ENCODE measurements around the gene TMEM217. TPM values are rescaled to one million over a fixed set of nuclear protein-coding genes. Genes with fewer than 3 reads are reported as not detected.
A peak's percentile ranks its signal among the peaks of the same experiment; 100 is the strongest.

TMEM217 gene
- total RNA-seq, 2 donors from 2014 or later = 23.5 to 23.7 TPM

- Mint-ChIP-seq H3K4me1 (ENCODE audit: low read depth in 2 of 2) (peaks cover 53 to 57% of the 10 kb centered on the region in 2 donors), H3K9me3 (no peaks in the 10 kb centered on the region), H3K27ac (peak overlapping the region; percentile 99), H3K27me3 (no peaks in the 10 kb centered on the region), H3K36me3 (peaks cover 55% of the 10 kb centered on the region), H3K4me3 (peak overlapping the region; percentile 98)
- DNase-seq (ENCODE audit: low spot score) (no peak), ATAC-seq (no peak)
Measured at GRCh38 chr6:37174515-37175331, 83.2 kb downstream of the TMEM217 start.

GRCh38 chr6:37174196-37174514, 83.8 kb downstream of the TMEM217 start:
- H3K27me3 Mint-ChIP-seq = no peaks in the 10 kb centered on the region
- DNase-seq (ENCODE audit: low spot score) = no peak
- H3K27ac Mint-ChIP-seq = peak overlapping the region; percentile 99
- H3K9me3 Mint-ChIP-seq = no peaks in the 10 kb centered on the region
- H3K4me1 Mint-ChIP-seq (ENCODE audit: low read depth in 2 of 2) = peaks cover 56 to 59% of the 10 kb centered on the region in 2 donors
- no peak for ATAC-seq
- peak overlapping the region; percentile 98 for H3K4me3 Mint-ChIP-seq
- peaks cover 55% of the 10 kb centered on the region for H3K36me3 Mint-ChIP-seq

- H3K27ac Mint-ChIP-seq = peak overlapping the region; percentile 99
- H3K9me3 Mint-ChIP-seq = no peaks in the 10 kb centered on the region
- DNase-seq (ENCODE audit: low spot score) (peak; percentile 76), ATAC-seq (peak in 1 of 2 donors; percentile 1)
- peaks cover 61 to 64% of the 10 kb centered on the region in 2 donors for H3K4me1 Mint-ChIP-seq (ENCODE audit: low read depth in 2 of 2)
- H3K36me3 Mint-ChIP-seq = peaks cover 55% of the 10 kb centered on the region
- H3K27me3 Mint-ChIP-seq = no peaks in the 10 kb centered on the region
- peak overlapping the region; percentile 98 for H3K4me3 Mint-ChIP-seq
Measured at GRCh38 chr6:37173493-37174195, 84.3 kb downstream of the TMEM217 start.

GRCh38 chr6:37172912-37173492, 84.9 kb downstream of the TMEM217 start:
- H3K4me1 Mint-ChIP-seq (ENCODE audit: low read depth in 2 of 2) = peaks cover 65% of the 10 kb centered on the region in 2 donors
- no peak for ATAC-seq
- no peaks in the 10 kb centered on the region for H3K27me3 Mint-ChIP-seq
- peak overlapping the region; percentile 98 for H3K4me3 Mint-ChIP-seq
- no peak for DNase-seq (ENCODE audit: low spot score)
- peak overlapping the region; percentile 99 for H3K27ac Mint-ChIP-seq
- no peaks in the 10 kb centered on the region for H3K9me3 Mint-ChIP-seq
- H3K36me3 Mint-ChIP-seq = peaks cover 54% of the 10 kb centered on the region

GRCh38 chr6:37171970-37172812, 85.8 kb downstream of the TMEM217 start:
- DNase-seq (ENCODE audit: low spot score) (peak; percentile 90), ATAC-seq (peak; percentile 6 to 24)
- no peaks in the 10 kb centered on the region for H3K27me3 Mint-ChIP-seq
- peaks cover 59% of the 10 kb centered on the region in 2 donors for H3K4me1 Mint-ChIP-seq (ENCODE audit: low read depth in 2 of 2)
- H3K4me3 Mint-ChIP-seq = peak overlapping the region; percentile 98
- H3K36me3 Mint-ChIP-seq = peaks cover 46% of the 10 kb centered on the region
- H3K9me3 Mint-ChIP-seq = no peaks in the 10 kb centered on the region
- peak overlapping the region; percentile 99 for H3K27ac Mint-ChIP-seq

GRCh38 chr6:37171201-37171969, 86.6 kb downstream of the TMEM217 start:
- Mint-ChIP-seq H3K36me3 (peaks cover 44% of the 10 kb centered on the region), H3K9me3 (no peaks in the 10 kb centered on the region), H3K4me3 (peak overlapping the region; percentile 98), H3K27ac (peak overlapping the region; percentile 99), H3K27me3 (no peaks in the 10 kb centered on the region), H3K4me1 (ENCODE audit: low read depth in 2 of 2) (peaks cover 53% of the 10 kb centered on the region in 2 donors)
- DNase-seq (ENCODE audit: low spot score) (no peak), ATAC-seq (no peak)

- Mint-ChIP-seq H3K9me3 (no peaks in the 10 kb centered on the region), H3K36me3 (peaks cover 42% of the 10 kb centered on the region), H3K4me3 (peak overlapping the region; percentile 98), H3K27me3 (no peaks in the 10 kb centered on the region), H3K27ac (peak overlapping the region; percentile 99), H3K4me1 (ENCODE audit: low read depth in 2 of 2) (peaks cover 44 to 50% of the 10 kb centered on the region in 2 donors)
- DNase-seq (ENCODE audit: low spot score) (peak; percentile 68), ATAC-seq (peak in 1 of 2 donors; percentile 32)
Measured at GRCh38 chr6:37170273-37171200, 87.4 kb downstream of the TMEM217 start.

GRCh38 chr6:37169496-37170272, 88.3 kb downstream of the TMEM217 start, which contains the start of gene PIM1:
PIM1 (plus strand) TSS chr6:37170152; CDS start chr6:37170576, 424 bp downstream.
- peak within 1 kb of the TSS; percentile 98 for H3K4me3 Mint-ChIP-seq
- H3K9me3 Mint-ChIP-seq = no peaks in the 10 kb centered on the region
- peaks cover 33% of the 10 kb centered on the region for H3K36me3 Mint-ChIP-seq

GRCh38 chr6:37168811-37169495, 89.0 kb downstream of the TMEM217 start:
- peak overlapping the region; percentile 98 for H3K4me3 Mint-ChIP-seq
- peaks cover 36 to 40% of the 10 kb centered on the region in 2 donors for H3K4me1 Mint-ChIP-seq (ENCODE audit: low read depth in 2 of 2)
- ATAC-seq (no peak), DNase-seq (ENCODE audit: low spot score) (no peak)
- peak overlapping the region; percentile 90 to 95 for H3K27ac Mint-ChIP-seq
- peaks cover 26% of the 10 kb centered on the region for H3K36me3 Mint-ChIP-seq
- no peaks in the 10 kb centered on the region for H3K9me3 Mint-ChIP-seq
- no peaks in the 10 kb centered on the region for H3K27me3 Mint-ChIP-seq

More at GRCh38 chr6:37169496-37170272, 88.3 kb downstream of the TMEM217 start, which contains the start of gene PIM1:
- H3K27ac Mint-ChIP-seq = peak within 1 kb of the TSS; percentile 99
- peaks cover 39 to 45% of the 10 kb centered on the region in 2 donors for H3K4me1 Mint-ChIP-seq (ENCODE audit: low read depth in 2 of 2)
- ATAC-seq = peak; percentile 93 to 94
- H3K27me3 Mint-ChIP-seq = no peaks in the 10 kb centered on the region
- peak; percentile 96 for DNase-seq (ENCODE audit: low spot score)

GRCh38 chr6:37168163-37168758, 89.7 kb downstream of the TMEM217 start:
- H3K27ac Mint-ChIP-seq = peak overlapping the region; percentile 90 to 95
- H3K4me3 Mint-ChIP-seq = peak overlapping the region; percentile 98
- no peaks in the 10 kb centered on the region for H3K9me3 Mint-ChIP-seq
- no peak for ATAC-seq
- DNase-seq (ENCODE audit: low spot score) = no peak
- peaks cover 29 to 33% of the 10 kb centered on the region in 2 donors for H3K4me1 Mint-ChIP-seq (ENCODE audit: low read depth in 2 of 2)
- peaks cover 19% of the 10 kb centered on the region for H3K36me3 Mint-ChIP-seq
- no peaks in the 10 kb centered on the region for H3K27me3 Mint-ChIP-seq

All from natural killer cell treated with Interleukin-12 subunit alpha and Interleukin-12 subunit beta and Interleukin-15 and Interleukin-18, amount 100 ng/mL, for 72 hours (primary cell).